Panc1 (cell line): ENCODE results near the gene CLDN3. TPM values are rescaled to one million over a fixed set of nuclear protein-coding genes. Genes with fewer than 3 reads are reported as not detected.
A peak's percentile ranks its signal among the peaks of the same experiment; 100 is the strongest.

Experiments used
- ATAC-seq: fragments of 200-7000 bp; cut with Tn5 transposase; 2 replicates; pipeline ENCODE4 v1.9.1; 2020; ENCODE audit warnings: mild to moderate bottlenecking, moderate library complexity
- BruUV-seq: library from RNA; stranded (reverse); fragments of 400-500 nt; replicated peaks from 2 replicates; lab custom pipeline; 2021; lab: Mats Ljungman, UMichigan
- CTCF ChIA-PET: fragments of 300-600 bp; sonication (Branson Sonifier 250); formaldehyde crosslinking; loops from one replicate; lab custom pipeline; 2022; ENCODE audit warnings: antibody characterized with exemption; lab: Charles Lee
- POLR2A ChIA-PET: fragments of 300-600 bp; sonication (Branson Sonifier 250); formaldehyde crosslinking; loops from one replicate; lab custom pipeline; 2022; ENCODE audit warnings: antibody characterized with exemption; lab: Charles Lee
- DNase-seq: peaks from one replicate; pipeline ENCODE4 v3.0.0-alpha.2; 2010; ENCODE audit warnings: low read depth, low spot score
- H3K27ac ChIP-seq: 2 replicates; pipeline ENCODE4 v1.5.1; 2011; ENCODE audit warnings: mild to moderate bottlenecking, low read length, inconsistent platforms
- H3K27me3 ChIP-seq: fragments of 200-500 bp; sonication (Bioruptor generic); 2 replicates; pipeline ENCODE4 v1.6.0; 2014; ENCODE audit warnings: low read length, inconsistent platforms; ENCODE audit not compliant: control insufficient read depth, insufficient read depth
- H3K36me3 ChIP-seq: fragments of 200-500 bp; sonication (Bioruptor generic); 2 replicates; pipeline ENCODE4 v1.5.1; 2014; ENCODE audit warnings: inconsistent platforms, mild to moderate bottlenecking, low read length, moderate library complexity; ENCODE audit not compliant: control insufficient read depth, insufficient read depth
- H3K4me1 ChIP-seq: 2 replicates; pipeline ENCODE4 v1.5.1; 2011; ENCODE audit warnings: inconsistent platforms, mild to moderate bottlenecking, low read length, moderate library complexity; ENCODE audit not compliant: control insufficient read depth, insufficient read depth
- H3K4me3 ChIP-seq, 2 experiments: 2 replicates each; pipeline ENCODE4 v1.5.1; 2011 to 2012; ENCODE audit warnings: low read depth in 2 of 2, low read length in 2 of 2, mild to moderate bottlenecking in 2 of 2, inconsistent platforms in 1 of 2, moderate library complexity in 1 of 2
- H3K9me3 ChIP-seq: fragments of 200-500 bp; sonication (Bioruptor generic); 2 replicates; pipeline ENCODE4 v1.5.1; 2014; ENCODE audit warnings: low read depth, mild to moderate bottlenecking, inconsistent platforms, low read length, moderate library complexity; ENCODE audit not compliant: control insufficient read depth, insufficient read depth
- POLR2AphosphoS5 ChIP-seq: IDR thresholded peaks from 2 replicates; pipeline ENCODE4 v1.6.1; 2012; ENCODE audit warnings: mild to moderate bottlenecking, low read depth, low read length, moderate library complexity
- SIN3A ChIP-seq: IDR thresholded peaks from 2 replicates; pipeline ENCODE4 v1.6.1; 2012; ENCODE audit warnings: low read depth, mild to moderate bottlenecking, low read length, moderate library complexity, borderline replicate concordance; ENCODE audit not compliant: insufficient read depth
- TCF7L2 ChIP-seq: IDR thresholded peaks from 2 replicates; pipeline ENCODE4 v1.6.1; 2011; ENCODE audit warnings: mild to moderate bottlenecking, low read depth, low read length, inconsistent platforms
- in situ Hi-C: cut with HindIII; loops from 2 replicates; pipeline ENCODE4 v1.10.0; 2016; ENCODE audit warnings: low sequenced_read_pairs, low pct_unique_long_range_greater_than_20kb
- intact Hi-C: fragments of 100-400 bp; cut with micrococcal nuclease; formaldehyde crosslinking; loops from one replicate; pipeline ENCODE4 v1.10.0; 2022; ENCODE audit not compliant: unreplicated experiment
- total RNA-seq: library from RNA; stranded (reverse); gene quantifications from one replicate; pipeline ENCODE4 v1.2.1, GENCODE V29; 2021; ENCODE audit not compliant: unreplicated experiment
- TF ChIP-seq, protein P1 (sequence below), 2 experiments: IDR thresholded peaks; 2 replicates each; pipeline ENCODE4 v1.6.1; 2011 to 2012; ENCODE audit warnings: low read depth in 2 of 2, control low read depth in 1 of 2, low read length in 1 of 2, mild to moderate bottlenecking in 1 of 2, moderate library complexity in 1 of 2; ENCODE audit not compliant: insufficient read depth in 1 of 2
- TF ChIP-seq, protein P2 (sequence below): fragments of 450-650 bp; IDR thresholded peaks from 2 replicates; pipeline ENCODE4 v1.5.1; 2017; ENCODE audit warnings: mild to moderate bottlenecking

Gene CLDN3
- total RNA-seq, 1 experiment from 2014 or later, result 16.8 TPM

DNA sequence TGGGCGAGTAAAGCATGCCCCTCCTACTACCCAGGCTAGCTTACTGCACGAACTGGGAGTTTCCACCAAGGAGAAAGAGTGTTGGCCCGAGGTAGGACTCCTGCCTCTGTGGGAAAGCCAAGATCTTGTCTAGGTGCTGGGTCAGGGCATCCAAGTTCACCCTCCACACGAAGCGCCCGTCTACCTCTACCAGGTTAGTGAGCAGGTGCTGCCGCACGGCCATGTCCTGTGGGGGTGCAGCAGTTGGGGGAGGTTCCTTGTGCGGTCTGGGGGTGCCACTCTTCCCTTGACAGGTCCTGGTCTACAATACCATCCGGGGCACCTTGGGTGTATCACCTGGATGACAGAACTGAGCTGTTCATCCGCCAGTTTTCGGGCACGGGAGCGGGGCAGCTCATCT is 33.2 kb downstream of the CLDN3 start:
- peak overlapping the region; percentile 93 for H3K27ac ChIP-seq
- POLR2A ChIA-PET, result interaction anchor here (0.5 kb wide), 1 partner anchor 663 kb away, joined by 9 read pairs; no protein-coding TSS in a partner anchor
- peaks cover 5% of the 10 kb centered on the region; the same call in 1 of the 2 replicates for H3K36me3 ChIP-seq
- H3K4me1 ChIP-seq, result peaks cover 46% of the 10 kb centered on the region
- ATAC-seq (no peak), DNase-seq (no peak)
- CTCF ChIA-PET, result no interaction called here
- TF ChIP-seq TCF7L2, result no peak
- TF ChIP-seq, protein P1, sequence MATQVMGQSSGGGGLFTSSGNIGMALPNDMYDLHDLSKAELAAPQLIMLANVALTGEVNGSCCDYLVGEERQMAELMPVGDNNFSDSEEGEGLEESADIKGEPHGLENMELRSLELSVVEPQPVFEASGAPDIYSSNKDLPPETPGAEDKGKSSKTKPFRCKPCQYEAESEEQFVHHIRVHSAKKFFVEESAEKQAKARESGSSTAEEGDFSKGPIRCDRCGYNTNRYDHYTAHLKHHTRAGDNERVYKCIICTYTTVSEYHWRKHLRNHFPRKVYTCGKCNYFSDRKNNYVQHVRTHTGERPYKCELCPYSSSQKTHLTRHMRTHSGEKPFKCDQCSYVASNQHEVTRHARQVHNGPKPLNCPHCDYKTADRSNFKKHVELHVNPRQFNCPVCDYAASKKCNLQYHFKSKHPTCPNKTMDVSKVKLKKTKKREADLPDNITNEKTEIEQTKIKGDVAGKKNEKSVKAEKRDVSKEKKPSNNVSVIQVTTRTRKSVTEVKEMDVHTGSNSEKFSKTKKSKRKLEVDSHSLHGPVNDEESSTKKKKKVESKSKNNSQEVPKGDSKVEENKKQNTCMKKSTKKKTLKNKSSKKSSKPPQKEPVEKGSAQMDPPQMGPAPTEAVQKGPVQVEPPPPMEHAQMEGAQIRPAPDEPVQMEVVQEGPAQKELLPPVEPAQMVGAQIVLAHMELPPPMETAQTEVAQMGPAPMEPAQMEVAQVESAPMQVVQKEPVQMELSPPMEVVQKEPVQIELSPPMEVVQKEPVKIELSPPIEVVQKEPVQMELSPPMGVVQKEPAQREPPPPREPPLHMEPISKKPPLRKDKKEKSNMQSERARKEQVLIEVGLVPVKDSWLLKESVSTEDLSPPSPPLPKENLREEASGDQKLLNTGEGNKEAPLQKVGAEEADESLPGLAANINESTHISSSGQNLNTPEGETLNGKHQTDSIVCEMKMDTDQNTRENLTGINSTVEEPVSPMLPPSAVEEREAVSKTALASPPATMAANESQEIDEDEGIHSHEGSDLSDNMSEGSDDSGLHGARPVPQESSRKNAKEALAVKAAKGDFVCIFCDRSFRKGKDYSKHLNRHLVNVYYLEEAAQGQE (IDR thresholded peaks at IDR 0.05; ENCODE audit: insufficient read depth in 1 of 2, low read depth in 2 of 2, low read length in 1 of 2), result no peak
- TF ChIP-seq, protein P2, sequence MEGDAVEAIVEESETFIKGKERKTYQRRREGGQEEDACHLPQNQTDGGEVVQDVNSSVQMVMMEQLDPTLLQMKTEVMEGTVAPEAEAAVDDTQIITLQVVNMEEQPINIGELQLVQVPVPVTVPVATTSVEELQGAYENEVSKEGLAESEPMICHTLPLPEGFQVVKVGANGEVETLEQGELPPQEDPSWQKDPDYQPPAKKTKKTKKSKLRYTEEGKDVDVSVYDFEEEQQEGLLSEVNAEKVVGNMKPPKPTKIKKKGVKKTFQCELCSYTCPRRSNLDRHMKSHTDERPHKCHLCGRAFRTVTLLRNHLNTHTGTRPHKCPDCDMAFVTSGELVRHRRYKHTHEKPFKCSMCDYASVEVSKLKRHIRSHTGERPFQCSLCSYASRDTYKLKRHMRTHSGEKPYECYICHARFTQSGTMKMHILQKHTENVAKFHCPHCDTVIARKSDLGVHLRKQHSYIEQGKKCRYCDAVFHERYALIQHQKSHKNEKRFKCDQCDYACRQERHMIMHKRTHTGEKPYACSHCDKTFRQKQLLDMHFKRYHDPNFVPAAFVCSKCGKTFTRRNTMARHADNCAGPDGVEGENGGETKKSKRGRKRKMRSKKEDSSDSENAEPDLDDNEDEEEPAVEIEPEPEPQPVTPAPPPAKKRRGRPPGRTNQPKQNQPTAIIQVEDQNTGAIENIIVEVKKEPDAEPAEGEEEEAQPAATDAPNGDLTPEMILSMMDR, result no peak
- TF ChIP-seq POLR2AphosphoS5, result no peak; the same call in 1 of the 2 replicates
- no peak for TF ChIP-seq SIN3A
- intact Hi-C loops (no loop called here), in situ Hi-C loops (no loop called here)
- no peak overlapping the region for H3K4me3 ChIP-seq
- H3K9me3 ChIP-seq, result no peaks in the 10 kb centered on the region
- BruUV-seq, result no TSS peak
- no peaks in the 10 kb centered on the region for H3K27me3 ChIP-seq

DNA sequence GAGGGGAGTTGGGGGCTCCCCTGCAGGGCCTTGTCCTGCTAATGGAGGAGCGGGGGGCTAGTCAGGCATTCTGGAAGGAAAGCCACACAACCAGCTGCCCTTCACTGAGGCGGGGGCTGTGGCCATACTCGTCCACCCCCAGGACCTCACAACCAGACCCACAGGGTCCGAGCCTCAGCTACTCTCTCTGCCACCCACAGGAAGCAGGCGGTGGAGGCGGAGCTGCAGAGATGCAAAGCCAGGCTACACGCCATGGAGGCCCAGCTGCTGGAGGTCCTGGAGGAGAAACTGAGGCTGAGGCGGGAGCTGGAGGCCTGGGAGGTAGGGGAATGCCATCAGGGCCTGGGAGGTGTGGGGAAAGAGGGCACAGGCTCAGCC is 34.6 kb downstream of the CLDN3 start:
- DNase-seq (no peak), ATAC-seq (no peak)
- CTCF ChIA-PET, result interaction anchor here (0.6 to 1.4 kb wide), 3 partner anchors 10 to 220 kb away, joined by 5 to 8 read pairs (median 7); no protein-coding TSS in a partner anchor
- BruUV-seq, result no TSS peak
- Histone ChIP-seq H3K36me3 (peaks cover 5% of the 10 kb centered on the region; the same call in 1 of the 2 replicates), H3K27me3 (no peaks in the 10 kb centered on the region), H3K4me3 (no peak overlapping the region), H3K4me1 (peaks cover 35% of the 10 kb centered on the region), H3K9me3 (no peaks in the 10 kb centered on the region), H3K27ac (peak overlapping the region; percentile 48)
- TF ChIP-seq POLR2AphosphoS5, result no peak
- TF ChIP-seq TCF7L2, result no peak
- TF ChIP-seq SIN3A, result no peak
- TF ChIP-seq, protein P1 (IDR thresholded peaks at IDR 0.05; ENCODE audit: insufficient read depth in 1 of 2, low read depth in 2 of 2, low read length in 1 of 2), result no peak
- TF ChIP-seq, protein P2, result no peak
- intact Hi-C loops, result no loop called here
- POLR2A ChIA-PET, result interaction anchor here (0.6 kb wide), 2 partner anchors 150 to 188 kb away, joined by 3 to 8 read pairs; no protein-coding TSS in a partner anchor
- in situ Hi-C loops, result no loop called here
